HG03439 (cell line): Measurements from ENCODE around the gene ANKS1B.
"Not testable (repeated sequence)": the region's sequence is repeated elsewhere in the genome, so short reads cannot be mapped to it uniquely, and the experiment has no call there.

Experiments used
- ATAC-seq: cut with Tn5 transposase; IDR thresholded peaks from one replicate; pipeline ENCODE4 v1.9.1; 2021; ENCODE audit warnings: mild to moderate bottlenecking, moderate library complexity; ENCODE audit not compliant: unreplicated experiment

The ANKS1B gene

DNA sequence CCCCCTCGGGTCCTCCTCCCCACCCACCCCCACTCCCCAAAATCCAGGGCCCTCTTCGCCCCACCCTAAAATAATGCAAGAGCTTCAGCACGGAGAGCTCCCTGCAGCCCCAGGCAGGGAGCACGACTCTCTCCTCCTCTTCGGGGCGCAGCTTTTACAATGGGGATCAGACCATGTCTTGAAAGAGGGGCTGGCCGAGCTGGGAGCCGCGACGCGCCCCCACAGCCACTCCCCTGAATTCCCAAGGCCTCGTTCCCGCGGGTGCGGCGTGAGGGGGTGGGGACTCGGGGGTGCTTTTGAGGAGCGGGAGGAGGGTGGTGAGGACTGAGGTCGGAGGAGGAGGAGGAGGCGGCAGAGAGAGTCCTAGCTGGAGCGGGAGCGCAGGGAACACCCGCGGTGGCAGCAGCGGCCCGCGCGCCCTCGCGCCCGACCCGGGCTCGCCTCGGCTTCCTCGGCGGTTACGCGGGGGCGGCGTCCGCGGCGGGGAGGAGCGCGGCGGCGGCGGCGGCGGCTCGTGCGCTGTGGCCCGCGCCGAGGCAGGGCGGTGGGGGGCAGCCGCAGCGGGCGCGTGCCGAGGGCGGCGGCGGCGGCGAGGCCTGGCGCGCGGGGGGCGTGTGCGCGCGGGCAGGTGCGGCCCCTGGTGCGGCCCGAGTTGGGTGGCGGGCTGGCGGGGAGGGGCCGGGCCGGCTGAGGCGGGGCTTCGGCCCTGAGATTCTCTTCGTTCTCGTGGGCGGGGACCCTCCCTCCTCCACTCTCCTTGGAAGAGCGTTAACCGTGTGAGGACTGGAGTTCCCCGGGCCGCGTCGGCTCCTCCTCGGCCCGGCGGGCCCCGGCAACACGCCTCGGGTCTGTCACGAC, at the start of gene ANKS1B:
ANKS1B (minus strand) TSS at position 666 of the 858 bp plus-strand sequence. CDS start 699 bp downstream, outside the sequence.
- peak; percentile 57 for ATAC-seq

GRCh38 chr12:100031836-100032235, 47.1 kb upstream of the ANKS1B start:
- ATAC-seq, result no peak

- ATAC-seq, result no peak
Observed at GRCh38 chr12:100027671-100028070, 42.9 kb upstream of the ANKS1B start.

- no peak for ATAC-seq
Observed at GRCh38 chr12:100026241-100026640, 41.5 kb upstream of the ANKS1B start.

DNA sequence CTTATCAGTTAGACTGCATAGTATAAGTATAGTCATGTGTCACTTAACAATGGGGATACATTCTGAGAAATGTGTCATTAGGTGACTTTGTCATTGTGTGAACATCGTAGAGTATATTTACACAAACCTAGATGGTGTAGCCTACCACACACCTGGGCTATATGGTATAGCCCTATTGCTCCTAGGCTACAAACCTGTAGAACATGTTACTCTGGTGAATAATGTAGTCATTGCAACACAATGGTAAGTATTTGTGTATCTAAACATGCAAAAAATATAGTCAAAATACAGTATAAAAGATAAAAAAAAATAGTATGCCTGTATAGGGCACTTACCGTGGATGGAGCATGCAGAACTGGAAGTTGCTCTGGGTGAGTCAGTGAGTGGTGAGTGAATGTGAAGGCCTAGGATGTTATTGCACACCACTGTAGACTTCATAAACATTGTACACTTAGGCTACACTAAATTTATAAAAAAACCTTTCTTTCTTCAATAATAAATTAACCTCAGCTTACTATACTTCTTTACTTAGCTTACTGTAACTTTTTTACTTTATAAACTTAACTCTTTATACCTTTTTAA, 40.3 kb upstream of the ANKS1B start:
- no peak for ATAC-seq

DNA sequence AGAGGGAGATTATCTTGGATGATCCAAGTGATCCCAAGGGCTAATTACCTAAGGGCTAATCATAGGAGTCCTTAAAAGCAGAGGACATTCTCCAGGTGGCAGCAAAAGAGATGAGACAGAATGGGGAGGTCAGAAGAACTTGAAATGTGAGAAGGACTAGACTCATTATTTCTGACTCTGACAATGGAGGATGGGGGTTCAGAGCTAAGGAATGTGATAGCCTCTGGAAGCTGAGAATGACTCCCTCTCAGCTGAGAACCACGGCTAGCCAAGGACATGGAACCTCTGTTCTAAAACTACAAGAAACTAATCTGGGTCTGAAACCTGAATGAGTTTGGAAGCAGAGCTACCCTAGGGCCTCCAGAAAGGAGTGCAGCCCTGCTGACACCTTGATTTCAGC, 35.6 kb upstream of the ANKS1B start:
- ATAC-seq, result no peak

DNA sequence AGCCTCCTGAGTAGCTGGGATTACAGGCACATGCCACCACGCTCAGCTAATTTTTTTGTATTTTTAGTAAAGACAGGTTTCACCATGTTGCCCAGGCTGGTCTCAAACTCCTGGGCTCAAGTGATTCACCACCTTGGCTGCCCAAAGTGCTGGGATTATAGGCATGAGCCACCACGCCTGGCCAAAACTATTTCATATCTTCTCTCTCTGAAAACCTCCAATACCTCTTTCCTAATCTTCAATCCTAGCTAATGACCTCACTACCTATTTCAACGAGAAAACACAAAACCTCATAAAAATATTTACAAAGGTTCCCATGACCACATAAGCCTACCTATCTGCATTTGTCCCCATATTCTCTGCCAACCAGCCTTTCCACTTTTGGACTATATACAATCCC, 32.3 kb upstream of the ANKS1B start:
- no peak for ATAC-seq

GRCh38 chr12:100016304-100016703, 31.6 kb upstream of the ANKS1B start:
- ATAC-seq, result not testable (repeated sequence)

DNA sequence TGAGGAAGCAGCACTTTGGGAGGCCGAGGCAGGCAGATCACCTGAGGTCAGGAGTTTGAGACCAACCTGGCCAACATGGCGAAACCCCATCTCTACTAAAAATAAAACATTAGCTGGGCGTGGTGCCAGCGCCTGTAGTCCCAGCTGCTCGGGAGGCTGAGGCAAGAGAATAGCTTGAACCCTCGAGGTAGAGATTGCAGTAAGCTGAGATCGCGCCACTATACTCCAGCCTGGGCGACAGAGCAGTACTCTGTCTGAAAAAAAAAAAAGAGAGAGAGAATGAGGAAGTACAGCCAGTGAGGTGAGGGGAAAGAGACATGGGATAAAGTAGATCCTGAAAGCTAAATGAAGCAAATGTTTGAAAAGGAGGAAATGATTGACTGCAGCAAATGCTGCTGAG, 21.1 kb upstream of the ANKS1B start:
- ATAC-seq, result not testable (repeated sequence)

DNA sequence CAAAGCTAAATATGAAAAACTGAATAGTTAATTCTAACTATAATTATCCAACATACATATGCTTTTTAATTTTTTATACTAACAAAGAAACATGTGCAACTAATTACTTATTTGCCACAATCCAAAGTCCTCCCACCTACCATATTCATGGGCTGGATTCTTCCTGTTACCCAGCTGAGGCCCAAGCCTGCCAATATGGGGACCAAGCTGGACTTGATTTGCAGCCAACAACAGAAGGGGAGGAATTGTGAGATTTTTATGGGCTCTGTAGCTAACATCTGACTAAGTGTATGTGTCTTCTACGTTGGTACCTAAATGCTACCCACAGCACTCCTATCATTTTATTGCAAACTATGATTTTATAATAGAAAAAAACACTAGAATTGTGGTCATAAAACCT, 13.1 kb upstream of the ANKS1B start:
- ATAC-seq, result no peak

DNA sequence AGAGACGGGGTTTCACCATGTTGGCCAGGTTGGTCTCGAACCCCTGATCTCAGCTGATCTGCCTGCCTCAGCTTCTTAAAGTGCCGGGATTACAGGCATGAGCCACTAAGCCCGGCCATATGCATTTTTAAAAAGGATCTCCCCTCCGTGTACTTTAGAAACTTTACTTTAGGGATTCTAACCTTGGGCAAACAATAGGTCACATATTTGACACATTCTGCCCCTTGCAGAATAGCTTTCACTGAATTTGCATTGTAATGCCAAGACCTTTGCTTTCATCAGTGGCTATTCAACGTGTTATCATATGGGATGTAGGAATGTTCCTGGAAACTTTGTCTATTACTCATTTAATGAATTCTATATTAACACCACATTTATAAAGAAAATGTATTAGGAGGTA, 11.4 kb upstream of the ANKS1B start:
- ATAC-seq, result no peak

DNA sequence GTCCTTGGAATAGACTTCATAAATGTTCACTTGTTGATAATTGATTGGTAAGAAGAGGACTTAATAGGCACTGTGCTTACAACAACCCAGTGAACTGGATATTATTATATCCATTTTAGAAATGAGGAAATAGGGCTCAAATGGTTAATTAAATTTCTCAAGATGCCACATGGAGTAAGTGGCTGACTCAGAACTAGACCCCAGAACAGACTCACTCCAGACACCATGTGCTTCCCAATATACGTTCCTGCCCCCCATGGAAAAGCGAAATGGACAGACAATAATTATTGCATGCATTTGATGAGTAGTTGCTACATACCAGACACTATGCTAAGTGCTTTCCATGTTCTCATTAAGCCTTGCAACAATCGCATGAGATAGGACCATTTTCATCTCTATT, 895 bp upstream of the ANKS1B start:
- ATAC-seq, result no peak

GRCh38 chr12:99985129-99985570, 414 bp upstream of the ANKS1B start:
- no peak for ATAC-seq

DNA sequence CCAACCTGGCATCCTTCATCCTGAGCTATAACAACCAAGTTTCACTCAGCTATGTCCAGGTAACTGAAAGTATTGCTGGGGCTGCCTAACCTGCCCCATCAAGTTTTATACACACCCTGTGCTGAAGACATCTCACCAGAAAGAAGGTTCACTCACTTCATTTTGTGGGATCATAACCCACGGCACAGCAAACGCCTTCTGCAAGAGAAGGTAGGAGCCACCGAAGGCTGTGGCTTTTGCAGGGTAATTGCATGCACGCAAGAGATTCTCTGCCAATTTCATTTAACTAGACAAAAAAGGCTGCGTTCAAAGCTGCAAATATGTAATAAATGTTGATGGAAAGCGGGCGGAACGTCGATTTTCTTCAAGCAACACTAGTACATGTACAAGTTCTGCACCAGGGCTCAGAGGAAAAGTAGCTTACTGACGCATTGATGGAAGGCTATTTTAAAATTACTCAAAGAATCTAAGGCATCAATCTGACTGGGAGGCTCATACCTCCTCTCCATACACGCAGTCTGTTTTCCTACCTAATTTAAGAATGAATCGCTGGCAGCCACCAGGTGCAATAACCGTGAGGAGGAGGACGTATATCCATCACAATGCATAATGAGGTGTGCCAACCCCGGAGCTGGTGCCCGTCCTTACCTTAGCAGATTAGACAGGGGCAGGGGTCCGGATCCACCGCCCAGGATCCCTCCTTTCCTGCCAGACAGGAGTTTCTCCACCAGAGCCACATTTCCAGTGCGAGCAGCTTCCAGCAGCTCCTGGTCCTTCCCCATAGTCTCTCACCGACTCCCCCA, 1.1 kb downstream of the ANKS1B start:
- no peak for ATAC-seq

- no peak for ATAC-seq
Observed at GRCh38 chr12:99981639-99982190, 3.0 kb downstream of the ANKS1B start.

DNA sequence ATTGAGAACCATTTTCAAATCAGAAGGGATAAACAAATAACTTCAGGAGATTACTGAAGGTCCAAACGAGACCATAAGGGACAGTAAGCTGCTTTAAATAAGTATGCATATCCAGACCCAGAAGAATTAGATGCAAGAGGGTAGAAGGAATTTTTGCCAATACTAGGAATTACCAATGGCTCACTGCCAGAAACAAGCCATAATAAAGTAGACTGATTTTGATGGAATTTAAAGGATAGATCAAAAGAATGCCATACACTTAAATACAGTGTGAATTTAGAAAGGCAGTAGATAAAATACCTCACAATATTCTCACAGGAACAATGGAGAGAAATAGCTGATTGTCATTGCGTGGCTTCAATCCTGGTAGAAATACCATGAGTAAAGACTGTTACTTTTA, 5.3 kb downstream of the ANKS1B start:
- ATAC-seq, result no peak

DNA sequence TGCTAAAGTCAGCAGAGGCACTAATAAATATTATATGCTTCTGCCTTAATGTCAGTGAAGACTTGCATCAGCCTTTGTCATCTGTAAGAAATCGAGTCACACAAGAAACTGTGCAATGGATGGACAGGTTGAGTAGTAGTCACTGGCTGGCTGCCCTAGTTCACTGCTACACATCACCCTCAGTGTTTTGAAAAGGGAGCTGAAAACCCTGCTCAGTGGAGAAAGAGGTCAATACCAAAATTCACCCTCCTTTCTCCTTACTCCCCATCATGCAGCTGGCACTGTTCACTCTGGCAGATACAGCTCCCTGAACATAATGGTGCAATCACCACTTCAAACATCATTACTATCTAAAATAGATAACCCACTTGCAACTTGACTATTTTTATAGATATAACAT, 6.6 kb downstream of the ANKS1B start:
- ATAC-seq, result no peak

DNA sequence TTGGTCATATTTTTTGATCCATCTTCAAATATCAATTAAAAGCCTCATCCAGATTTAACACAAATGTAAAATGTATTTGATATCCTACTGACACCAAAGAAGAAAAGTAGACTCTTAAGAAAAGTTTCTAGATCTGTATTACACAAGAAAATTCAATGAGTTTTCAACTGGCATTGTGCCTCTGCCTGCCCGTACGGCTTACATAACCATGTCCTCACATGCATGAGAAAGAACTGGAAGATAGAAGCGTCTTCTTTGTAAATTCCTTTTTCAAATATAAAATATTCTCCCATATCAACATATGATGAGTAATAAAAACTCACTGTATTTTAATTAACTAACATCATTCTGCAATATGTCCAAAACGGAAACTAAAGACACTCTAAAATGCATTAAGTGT, 7.2 kb downstream of the ANKS1B start:
- ATAC-seq, result no peak

DNA sequence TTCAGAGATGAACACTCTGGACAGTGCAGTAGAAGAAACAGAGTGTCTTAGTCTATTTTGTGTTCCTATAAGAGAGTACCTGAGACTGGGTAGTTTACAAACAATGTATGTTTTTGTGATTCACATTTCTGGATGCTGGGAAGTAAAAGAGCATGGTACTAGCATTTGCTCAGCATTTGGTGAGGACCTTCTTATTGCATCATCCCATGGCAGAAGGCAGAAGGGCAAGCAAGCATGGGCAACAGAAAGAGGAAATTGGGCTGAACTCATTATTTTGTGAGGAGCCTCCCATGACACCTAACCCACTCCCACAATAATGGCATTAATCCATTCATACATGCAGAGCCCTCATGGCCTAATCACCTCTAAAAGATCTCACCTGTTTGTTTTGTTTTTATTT, 8.0 kb downstream of the ANKS1B start:
- no peak for ATAC-seq

- ATAC-seq, result no peak
Observed at GRCh38 chr12:99975321-99975720, 9.4 kb downstream of the ANKS1B start.

GRCh38 chr12:99974146-99974545, 10.6 kb downstream of the ANKS1B start:
- ATAC-seq, result no peak
